RPMI8226 (cell line): ENCODE results near the gene SLC17A1.
"Not testable (repeated sequence)": the region's sequence is repeated elsewhere in the genome, so short reads cannot be mapped to it uniquely, and the experiment has no call there.

Experiments used
- DNase-seq: peaks from one replicate; pipeline ENCODE4 v3.0.0-alpha.2; 2015

SLC17A1 gene

GRCh38 chr6:25754535-25754934, 77.3 kb downstream of the SLC17A1 start, which contains the start of gene SLC17A4:
Gene SLC17A4, plus strand, starts transcription at chr6:25754742. Its CDS starts 7,221 bp downstream, at chr6:25761963.
- DNase-seq: no peak

- no peak for DNase-seq
Measured at GRCh38 chr6:25753079-25753478, 78.8 kb downstream of the SLC17A1 start.

- no peak for DNase-seq
Measured at GRCh38 chr6:25750906-25751305, 80.9 kb downstream of the SLC17A1 start.

GRCh38 chr6:25749837-25750236, 82.0 kb downstream of the SLC17A1 start:
- DNase-seq: no peak

GRCh38 chr6:25748601-25749517, 83.0 kb downstream of the SLC17A1 start:
- DNase-seq: not testable (repeated sequence)

- no peak for DNase-seq
Measured at GRCh38 chr6:25748049-25748448, 83.8 kb downstream of the SLC17A1 start.

GRCh38 chr6:25747477-25747876, 84.4 kb downstream of the SLC17A1 start:
- DNase-seq: no peak

GRCh38 chr6:25746968-25747367, 84.9 kb downstream of the SLC17A1 start:
- DNase-seq: no peak

- no peak for DNase-seq
Measured at GRCh38 chr6:25745836-25746235, 86.0 kb downstream of the SLC17A1 start.

GRCh38 chr6:25743868-25744267, 88.0 kb downstream of the SLC17A1 start:
- DNase-seq: no peak

GRCh38 chr6:25735261-25735660, 96.6 kb downstream of the SLC17A1 start:
- no peak for DNase-seq
